DND-41 (cell line): Measurements from ENCODE around the gene VAC14.

ENCODE experiments used
- ATAC-seq: fragments of 200-7000 bp; cut with Tn5 transposase; 3 replicates; pipeline ENCODE4 v1.9.1; 2021; ENCODE audit warnings: low read depth; ENCODE audit not compliant: insufficient read depth
- DNase-seq: peaks from one replicate; pipeline ENCODE4 v3.0.0-alpha.2; 2020
- H2AFZ ChIP-seq: 2 replicates; pipeline ENCODE4 v1.6.0; 2012; ENCODE audit warnings: low read depth, low read length
- H3K27ac ChIP-seq: 2 replicates; pipeline ENCODE4 v1.5.1; 2012; ENCODE audit warnings: low read length, inconsistent platforms
- H3K27me3 ChIP-seq: fragments of 200-600 bp; sonication (generic); 2 replicates; pipeline ENCODE4 v1.6.0; 2012; ENCODE audit warnings: low read length, mild to moderate bottlenecking, inconsistent platforms; ENCODE audit not compliant: insufficient read depth, poor library complexity
- H3K36me3 ChIP-seq: 2 replicates; pipeline ENCODE4 v1.5.1; 2012; ENCODE audit warnings: low read length, inconsistent platforms; ENCODE audit not compliant: insufficient read depth
- H3K4me1 ChIP-seq: 2 replicates; pipeline ENCODE4 v1.5.1; 2012; ENCODE audit warnings: mild to moderate bottlenecking, low read length; ENCODE audit not compliant: insufficient read depth
- H3K4me2 ChIP-seq: 2 replicates; pipeline ENCODE4 v1.6.0; 2012; ENCODE audit warnings: mild to moderate bottlenecking, moderate library complexity, low read length, inconsistent platforms; ENCODE audit not compliant: insufficient read depth
- H3K4me3 ChIP-seq, 2 experiments: fragments of 200-600 bp in 1 of 2; shearing (Covaris generic) in 1 of 2; 2 replicates each; pipeline ENCODE4 v1.5.1; 2012 to 2016; ENCODE audit warnings: inconsistent platforms in 2 of 2, low read length in 2 of 2, mild to moderate bottlenecking in 2 of 2, low read depth in 1 of 2, moderate library complexity in 1 of 2
- H3K79me2 ChIP-seq: 2 replicates; pipeline ENCODE4 v1.6.0; 2012; ENCODE audit warnings: low read length, inconsistent platforms; ENCODE audit not compliant: insufficient read depth
- H3K9ac ChIP-seq: 2 replicates; pipeline ENCODE4 v1.6.0; 2012; ENCODE audit warnings: low read depth, mild to moderate bottlenecking, inconsistent platforms, low read length, moderate library complexity
- H3K9me3 ChIP-seq: 2 replicates; pipeline ENCODE4 v1.5.1; 2012; ENCODE audit warnings: low read length, moderate library complexity, mild to moderate bottlenecking, inconsistent platforms; ENCODE audit not compliant: insufficient read depth, severe bottlenecking
- H4K20me1 ChIP-seq: 2 replicates; pipeline ENCODE4 v1.6.0; 2012; ENCODE audit warnings: low read length; ENCODE audit not compliant: insufficient read depth
- CTCF ChIP-seq: IDR thresholded peaks from 2 replicates; pipeline ENCODE4 v1.5.1; 2012; ENCODE audit warnings: borderline replicate concordance, low read length, moderate library complexity, mild to moderate bottlenecking; ENCODE audit not compliant: poor library complexity, severe bottlenecking; ENCODE audit errors: extremely low read depth
- EZH2 ChIP-seq: IDR thresholded peaks from 3 replicates; pipeline ENCODE4 v1.6.1; 2012; ENCODE audit warnings: borderline replicate concordance, low read depth, mild to moderate bottlenecking, moderate library complexity, low read length, inconsistent platforms; ENCODE audit not compliant: severe bottlenecking

VAC14 gene

GRCh38 chr16:70713342-70713741, 87.6 kb downstream of the VAC14 start:
- Histone ChIP-seq H4K20me1 (peaks cover 15% of the 10 kb centered on the region), H3K4me1 (no peaks in the 10 kb centered on the region), H3K9ac (no peak overlapping the region), H3K9me3 (no peaks in the 10 kb centered on the region), H3K27ac (no peak overlapping the region), H3K4me3 (no peak overlapping the region), H3K79me2 (no peaks in the 10 kb centered on the region), H2AFZ (no peak overlapping the region), H3K36me3 (0 out of 2 replicates have a peak, but pooled peaks cover 12% of the 10 kb centered on the region), H3K27me3 (no peaks in the 10 kb centered on the region), H3K4me2 (no peak overlapping the region)
- TF ChIP-seq CTCF (no peak), EZH2 (no peak)
- no peak for DNase-seq
- ATAC-seq, result no peak

GRCh38 chr16:70712942-70713341, 88.0 kb downstream of the VAC14 start:
- no peak overlapping the region for H3K4me3 ChIP-seq
- no peak overlapping the region for H3K27ac ChIP-seq

GRCh38 chr16:70712359-70712758, 88.6 kb downstream of the VAC14 start:
- Histone ChIP-seq H3K79me2 (no peaks in the 10 kb centered on the region), H3K9me3 (no peaks in the 10 kb centered on the region), H3K36me3 (peaks cover 14% of the 10 kb centered on the region; the same call in 1 of the 2 replicates), H3K27me3 (no peaks in the 10 kb centered on the region), H3K4me1 (no peaks in the 10 kb centered on the region), H2AFZ (no peak overlapping the region), H4K20me1 (peaks cover 15% of the 10 kb centered on the region), H3K4me3 (no peak overlapping the region), H3K9ac (no peak overlapping the region), H3K4me2 (no peak overlapping the region), H3K27ac (no peak overlapping the region)
- ATAC-seq, result no peak
- TF ChIP-seq CTCF (no peak), EZH2 (no peak)
- no peak for DNase-seq

More at GRCh38 chr16:70712942-70713341, 88.0 kb downstream of the VAC14 start:
- H2AFZ ChIP-seq, result no peak overlapping the region
- no peak overlapping the region for H3K4me2 ChIP-seq
- no peaks in the 10 kb centered on the region for H3K27me3 ChIP-seq
- peaks cover 15% of the 10 kb centered on the region for H4K20me1 ChIP-seq
- no peak overlapping the region for H3K9ac ChIP-seq
- ATAC-seq, result no peak
- no peaks in the 10 kb centered on the region for H3K9me3 ChIP-seq
- 0 out of 2 replicates have a peak, but pooled peaks cover 12% of the 10 kb centered on the region for H3K36me3 ChIP-seq
- DNase-seq, result no peak
- TF ChIP-seq CTCF, result no peak
- no peak for TF ChIP-seq EZH2
- no peaks in the 10 kb centered on the region for H3K79me2 ChIP-seq
- no peaks in the 10 kb centered on the region for H3K4me1 ChIP-seq
